ENCODE measurements around the gene RNF144B.
A peak's percentile ranks its signal among the peaks of the same experiment; 100 is the strongest.

Gene RNF144B

GRCh38 chr6:18498408-18498807 is 111.3 kb downstream of the RNF144B start:
- DNase-seq (ENCODE audit: insufficient read length, low spot score) (no peak), FAIRE-seq (no peak)
- TF ChIP-seq PAX5 (IDR thresholded peaks at IDR 0.05; ENCODE audit: insufficient read depth, low read length, severe bottlenecking) (no peak), POU2F2 (IDR thresholded peaks at IDR 0.05; ENCODE audit: low read depth, low read length) (no peak), SPI1 (IDR thresholded peaks at IDR 0.05; ENCODE audit: low read depth, low read length) (no peak), POLR2A (IDR thresholded peaks at IDR 0.05; ENCODE audit: low read depth, low read length) (no peak), TAF1 (IDR thresholded peaks at IDR 0.05; ENCODE audit: low read depth, low read length) (no peak), POLR2AphosphoS5 (IDR thresholded peaks at IDR 0.05; ENCODE audit: low read depth, low read length) (no peak)

- DNase-seq (ENCODE audit: insufficient read length, low spot score) (no peak), FAIRE-seq (no peak)
- no peak for TF ChIP-seq PAX5 (IDR thresholded peaks at IDR 0.05; ENCODE audit: insufficient read depth, low read length, severe bottlenecking)
- no peak for TF ChIP-seq POLR2A (IDR thresholded peaks at IDR 0.05; ENCODE audit: low read depth, low read length)
- TF ChIP-seq SPI1 (IDR thresholded peaks at IDR 0.05; ENCODE audit: low read depth, low read length) = no peak
- TF ChIP-seq POU2F2 (IDR thresholded peaks at IDR 0.05; ENCODE audit: low read depth, low read length) = no peak
These were observed 113.9 kb downstream of the RNF144B start for GRCh38 chr6:18500921-18501662.

GRCh38 chr6:18501663-18502013 is 114.5 kb downstream of the RNF144B start:
- DNase-seq (ENCODE audit: insufficient read length, low spot score) (no peak), FAIRE-seq (no peak)
- TF ChIP-seq POLR2A (IDR thresholded peaks at IDR 0.05; ENCODE audit: low read depth, low read length) (no peak), TAF1 (IDR thresholded peaks at IDR 0.05; ENCODE audit: low read depth, low read length) (no peak), SPI1 (IDR thresholded peaks at IDR 0.05; ENCODE audit: low read depth, low read length) (no peak), PAX5 (IDR thresholded peaks at IDR 0.05; ENCODE audit: insufficient read depth, low read length, severe bottlenecking) (no peak), POLR2AphosphoS5 (IDR thresholded peaks at IDR 0.05; ENCODE audit: low read depth, low read length) (no peak)

- TF ChIP-seq PAX5 (IDR thresholded peaks at IDR 0.05; ENCODE audit: insufficient read depth, low read length, severe bottlenecking) (no peak), POU2F2 (IDR thresholded peaks at IDR 0.05; ENCODE audit: low read depth, low read length) (no peak), SPI1 (IDR thresholded peaks at IDR 0.05; ENCODE audit: low read depth, low read length) (no peak), POLR2AphosphoS5 (IDR thresholded peaks at IDR 0.05; ENCODE audit: low read depth, low read length) (no peak), TAF1 (IDR thresholded peaks at IDR 0.05; ENCODE audit: low read depth, low read length) (no peak), POLR2A (IDR thresholded peaks at IDR 0.05; ENCODE audit: low read depth, low read length) (no peak)
- no peak for FAIRE-seq
- no peak for DNase-seq (ENCODE audit: insufficient read length, low spot score)
These were observed 116.0 kb downstream of the RNF144B start for GRCh38 chr6:18503206-18503592.

- TF ChIP-seq POU2F2 (IDR thresholded peaks at IDR 0.05; ENCODE audit: low read depth, low read length) = no peak
- no peak for TF ChIP-seq POLR2AphosphoS5 (IDR thresholded peaks at IDR 0.05; ENCODE audit: low read depth, low read length)
- 0 out of 2 replicates have a peak, but pooled peaks have one; percentile 25 for TF ChIP-seq SPI1 (IDR thresholded peaks at IDR 0.05; ENCODE audit: low read depth, low read length)
- no peak for TF ChIP-seq POLR2A (IDR thresholded peaks at IDR 0.05; ENCODE audit: low read depth, low read length)
- TF ChIP-seq PAX5 (IDR thresholded peaks at IDR 0.05; ENCODE audit: insufficient read depth, low read length, severe bottlenecking) = no peak
- no peak for TF ChIP-seq TAF1 (IDR thresholded peaks at IDR 0.05; ENCODE audit: low read depth, low read length)
- FAIRE-seq (peak; percentile 65), DNase-seq (ENCODE audit: insufficient read length, low spot score) (peak; percentile 20)
These were observed 116.6 kb downstream of the RNF144B start for GRCh38 chr6:18503593-18504231.

- TF ChIP-seq POLR2AphosphoS5 (IDR thresholded peaks at IDR 0.05; ENCODE audit: low read depth, low read length) = no peak
- TF ChIP-seq PAX5 (IDR thresholded peaks at IDR 0.05; ENCODE audit: insufficient read depth, low read length, severe bottlenecking) = no peak
- no peak for TF ChIP-seq POU2F2 (IDR thresholded peaks at IDR 0.05; ENCODE audit: low read depth, low read length)
- TF ChIP-seq POLR2A (IDR thresholded peaks at IDR 0.05; ENCODE audit: low read depth, low read length) = no peak
- no peak for TF ChIP-seq TAF1 (IDR thresholded peaks at IDR 0.05; ENCODE audit: low read depth, low read length)
- no peak for TF ChIP-seq SPI1 (IDR thresholded peaks at IDR 0.05; ENCODE audit: low read depth, low read length)
- FAIRE-seq (no peak), DNase-seq (ENCODE audit: insufficient read length, low spot score) (no peak)
These were observed 117.1 kb downstream of the RNF144B start for GRCh38 chr6:18504232-18504596.

GRCh38 chr6:18506382-18507017 is 119.3 kb downstream of the RNF144B start:
- TF ChIP-seq POU2F2 (IDR thresholded peaks at IDR 0.05; ENCODE audit: low read depth, low read length) (no peak), POLR2A (IDR thresholded peaks at IDR 0.05; ENCODE audit: low read depth, low read length) (no peak), SPI1 (IDR thresholded peaks at IDR 0.05; ENCODE audit: low read depth, low read length) (no peak), PAX5 (IDR thresholded peaks at IDR 0.05; ENCODE audit: insufficient read depth, low read length, severe bottlenecking) (no peak), POLR2AphosphoS5 (IDR thresholded peaks at IDR 0.05; ENCODE audit: low read depth, low read length) (no peak), TAF1 (IDR thresholded peaks at IDR 0.05; ENCODE audit: low read depth, low read length) (no peak)
- no peak for DNase-seq (ENCODE audit: insufficient read length, low spot score)
- FAIRE-seq = no peak

- DNase-seq (ENCODE audit: insufficient read length, low spot score) (no peak), FAIRE-seq (no peak)
- TF ChIP-seq POLR2AphosphoS5 (IDR thresholded peaks at IDR 0.05; ENCODE audit: low read depth, low read length) (no peak), POLR2A (IDR thresholded peaks at IDR 0.05; ENCODE audit: low read depth, low read length) (no peak), SPI1 (IDR thresholded peaks at IDR 0.05; ENCODE audit: low read depth, low read length) (no peak), PAX5 (IDR thresholded peaks at IDR 0.05; ENCODE audit: insufficient read depth, low read length, severe bottlenecking) (no peak), POU2F2 (IDR thresholded peaks at IDR 0.05; ENCODE audit: low read depth, low read length) (no peak), TAF1 (IDR thresholded peaks at IDR 0.05; ENCODE audit: low read depth, low read length) (no peak)
These were observed 119.9 kb downstream of the RNF144B start for GRCh38 chr6:18507018-18507415.

- TF ChIP-seq TAF1 (IDR thresholded peaks at IDR 0.05; ENCODE audit: low read depth, low read length) (no peak), POU2F2 (IDR thresholded peaks at IDR 0.05; ENCODE audit: low read depth, low read length) (no peak), POLR2A (IDR thresholded peaks at IDR 0.05; ENCODE audit: low read depth, low read length) (no peak), POLR2AphosphoS5 (IDR thresholded peaks at IDR 0.05; ENCODE audit: low read depth, low read length) (no peak), PAX5 (IDR thresholded peaks at IDR 0.05; ENCODE audit: insufficient read depth, low read length, severe bottlenecking) (no peak), SPI1 (IDR thresholded peaks at IDR 0.05; ENCODE audit: low read depth, low read length) (no peak)
- DNase-seq (ENCODE audit: insufficient read length, low spot score) (no peak), FAIRE-seq (no peak)
These were observed 120.4 kb downstream of the RNF144B start for GRCh38 chr6:18507561-18507960.

Measured in GM12891 (cell line).